Endothelial cell of umbilical vein (primary cell): Measurements from ENCODE around the gene TAF4B. TPM values are rescaled to one million over a fixed set of nuclear protein-coding genes. Genes with fewer than 3 reads are reported as not detected.

Experiments used
- BruUV-seq: library from RNA; stranded (reverse); fragments of 400-500 nt; replicated peaks from 2 replicates; lab custom pipeline; 2021; lab: Mats Ljungman, UMichigan
- CTCF ChIA-PET: fragments of 300-600, 350-600 bp; sonication (Branson Sonifier 250); formaldehyde crosslinking; loops from one replicate; lab custom pipeline; 2021; ENCODE audit warnings: antibody characterized with exemption, inconsistent platforms; lab: Charles Lee
- POLR2A ChIA-PET: fragments of 300-600, 350-600 bp; sonication (Branson Sonifier 250); formaldehyde crosslinking; loops from one replicate; lab custom pipeline; 2021; ENCODE audit warnings: antibody characterized with exemption, inconsistent platforms; lab: Charles Lee
- DNase-seq: peaks from one replicate; pipeline ENCODE4 v3.0.0-alpha.2; 2011; ENCODE audit warnings: low read depth, low spot score
- FAIRE-seq: peaks from 2 replicates; lab custom pipeline; 2011; peaks lifted over from hg19 to GRCh38; lab: Jason Lieb, UNC
- H2AFZ ChIP-seq: 2 replicates; pipeline ENCODE4 v1.6.0; 2012; ENCODE audit warnings: low read depth, low read length, control low read depth, inconsistent platforms
- H3K27ac ChIP-seq: 2 replicates; pipeline ENCODE4 v1.5.1; 2011; ENCODE audit warnings: low read depth, mild to moderate bottlenecking, control low read depth, low read length, moderate library complexity; ENCODE audit not compliant: insufficient read depth
- H3K27me3 ChIP-seq, 2 experiments: 2 replicates each; pipeline versions ENCODE4 v1.6.0 to v1.6.1; 2011; ENCODE audit warnings: low read length in 2 of 2, mixed read lengths in 1 of 2; ENCODE audit not compliant: control insufficient read depth in 2 of 2, insufficient read depth in 2 of 2
- H3K36me3 ChIP-seq, 2 experiments: 2 replicates in 1 of 2; 3 replicates in 1 of 2; pipeline ENCODE4 v1.5.1; 2011; ENCODE audit warnings: low read length in 2 of 2, mild to moderate bottlenecking in 1 of 2, moderate library complexity in 1 of 2; ENCODE audit not compliant: control insufficient read depth in 2 of 2, insufficient read depth in 2 of 2; ENCODE audit errors: extremely low read depth in 1 of 2
- H3K4me1 ChIP-seq: 3 replicates; pipeline ENCODE4 v1.5.1; 2011; ENCODE audit warnings: mild to moderate bottlenecking, low read length; ENCODE audit not compliant: control insufficient read depth, insufficient read depth; ENCODE audit errors: extremely low read depth
- H3K4me2 ChIP-seq: 2 replicates; pipeline ENCODE4 v1.6.1; 2011; ENCODE audit warnings: low read length, control low read depth, mixed read lengths; ENCODE audit not compliant: insufficient read depth
- H3K4me3 ChIP-seq, 3 experiments: fragments of 200-600 bp in 1 of 3; sonication (generic), shearing (Covaris generic) in 1 of 3; replicated peaks in 1 of 3; 2 replicates each; pipeline ENCODE4 v1.5.1; 2011 to 2016; ENCODE audit warnings: control low read depth in 3 of 3, low read length in 3 of 3, mild to moderate bottlenecking in 2 of 3, inconsistent platforms in 1 of 3, low read depth in 1 of 3, moderate library complexity in 1 of 3; ENCODE audit not compliant: insufficient read depth in 1 of 3
- H3K79me2 ChIP-seq: 2 replicates; pipeline ENCODE4 v1.6.0; 2012; ENCODE audit warnings: low read length, inconsistent platforms; ENCODE audit not compliant: control insufficient read depth, insufficient read depth
- H3K9ac ChIP-seq: replicated peaks from 2 replicates; pipeline ENCODE3; 2011; ENCODE audit warnings: low read length, control low read depth; ENCODE audit not compliant: insufficient read depth; ENCODE audit errors: extremely low read depth
- H3K9me1 ChIP-seq: replicated peaks from 3 replicates; pipeline ENCODE4 v1.6.0; 2011; ENCODE audit warnings: mild to moderate bottlenecking, low read length; ENCODE audit not compliant: control insufficient read depth, insufficient read depth; ENCODE audit errors: extremely low read depth
- H3K9me3 ChIP-seq: replicated peaks from 2 replicates; pipeline ENCODE4 v1.5.1; 2012; ENCODE audit warnings: low read length, inconsistent platforms; ENCODE audit not compliant: control insufficient read depth, insufficient read depth
- H4K20me1 ChIP-seq: replicated peaks from 2 replicates; pipeline ENCODE3; 2011; ENCODE audit warnings: mild to moderate bottlenecking, low read length; ENCODE audit not compliant: control insufficient read depth, insufficient read depth; ENCODE audit errors: extremely low read depth
- CTCF ChIP-seq, 2 donors: IDR thresholded peaks; 1 replicate in 1 of 2; 2 replicates in 1 of 2; pipeline ENCODE4 v1.5.1; 2011; ENCODE audit warnings: low read length in 2 of 2, mild to moderate bottlenecking in 2 of 2, moderate library complexity in 2 of 2, control low read depth in 1 of 2, inconsistent platforms in 1 of 2, low read depth in 1 of 2; ENCODE audit not compliant: insufficient read depth in 1 of 2; ENCODE audit errors: extremely low read depth in 1 of 2
- EZH2 ChIP-seq: IDR thresholded peaks from 2 replicates; pipeline ENCODE4 v1.6.1; 2012; ENCODE audit warnings: borderline replicate concordance, low read depth, mild to moderate bottlenecking, moderate library complexity, low read length, inconsistent platforms; ENCODE audit not compliant: severe bottlenecking
- FOS ChIP-seq: IDR thresholded peaks from 2 replicates; pipeline ENCODE4 v1.6.1; 2011; ENCODE audit warnings: mild to moderate bottlenecking, low read length, moderate library complexity, borderline replicate concordance; ENCODE audit not compliant: insufficient read depth
- GATA2 ChIP-seq: IDR thresholded peaks from 2 replicates; pipeline ENCODE4 v1.7.0; 2011; ENCODE audit warnings: low read depth, mild to moderate bottlenecking, moderate library complexity, mixed read lengths, low read length; ENCODE audit not compliant: insufficient read length, insufficient read depth
- JUN ChIP-seq: IDR thresholded peaks from 2 replicates; pipeline ENCODE4 v1.6.1; 2011; ENCODE audit warnings: borderline replicate concordance, low read depth; ENCODE audit not compliant: insufficient read length, insufficient read depth
- MAX ChIP-seq: IDR thresholded peaks from 2 replicates; pipeline ENCODE4 v1.6.1; 2011; ENCODE audit not compliant: insufficient read depth, insufficient read length
- MYC ChIP-seq: IDR thresholded peaks from one replicate; pipeline ENCODE4 v1.6.1; 2011; ENCODE audit warnings: mild to moderate bottlenecking, low read depth, low read length
- POLR2A ChIP-seq: IDR thresholded peaks from 2 replicates; pipeline ENCODE4 v1.6.1; 2012; ENCODE audit warnings: low read depth, mild to moderate bottlenecking, control low read depth, low read length
- POLR2AphosphoS5 ChIP-seq: IDR thresholded peaks from 2 replicates; pipeline ENCODE4 v1.6.1; 2012; ENCODE audit warnings: low read depth, mild to moderate bottlenecking, control low read depth, low read length, moderate library complexity; ENCODE audit not compliant: insufficient read depth
- dilution Hi-C: fragments of 300-500 bp; cut with MboI; formaldehyde crosslinking; loops from one replicate; pipeline ENCODE4 v1.15.0; 2019; ENCODE audit warnings: low sequenced_read_pairs; ENCODE audit not compliant: extremely low pct_ligation_motif_present
- intact Hi-C: fragments of 100-400 bp; cut with micrococcal nuclease; formaldehyde crosslinking; loops from one replicate; pipeline ENCODE4 v1.10.0; 2022
- polyA plus RNA-seq, 4 experiments: library from polyadenylated mRNA; depleted of rRNA in 3 of 4; stranded (reverse) in 3 of 4; unstranded in 1 of 4; fragments of >200 nt; gene quantifications; 2 replicates each; pipeline versions ENCODE4 v1.2.1 to v1.2.3, GENCODE V29; 2011 to 2012; ENCODE audit warnings: missing spikeins in 1 of 4
- total RNA-seq: library from RNA; stranded (reverse); gene quantifications from 2 replicates; pipeline ENCODE4 v1.2.3, GENCODE V29; 2021

Gene TAF4B
- total and polyA plus RNA-seq, 2 donors (not counting 3 experiments of a cell fraction or from before 2014, with no cell fraction given): 0.47 to 2.0 TPM

- TF ChIP-seq EZH2 (no peak), GATA2 (no peak), MYC (no peak), FOS (no peak), JUN (no peak), POLR2A (no peak), MAX (no peak)
- Histone ChIP-seq H3K36me3 (no peaks in the 10 kb centered on the region), H3K4me3 (no peak overlapping the region), H3K4me2 (no peak overlapping the region), H3K9me1 (no peaks in the 10 kb centered on the region), H3K27ac (no peak overlapping the region), H3K79me2 (no peaks in the 10 kb centered on the region), H3K4me1 (no peaks in the 10 kb centered on the region), H3K9me3 (no peaks in the 10 kb centered on the region), H3K27me3 (peaks cover 10 to 16% of the 10 kb centered on the region in 2 experiments), H4K20me1 (no peaks in the 10 kb centered on the region), H2AFZ (no peak overlapping the region), H3K9ac (no peak overlapping the region)
- CTCF ChIA-PET: interaction anchor here (1.0 to 2.1 kb wide), 5 partner anchors 15 to 109 kb away, joined by 3 to 7 read pairs (median 5); partner anchors contain the start of gene KCTD1
- no TSS peak for BruUV-seq
- POLR2A ChIA-PET: no interaction called here
- FAIRE-seq: no peak
- intact Hi-C loops (no loop called here), dilution Hi-C loops (no loop called here)
- DNase-seq: no peak
Observed at GRCh38 chr18:26439537-26439936, 213.3 kb downstream of the TAF4B start.

- peaks cover 8 to 12% of the 10 kb centered on the region in 2 experiments for H3K27me3 ChIP-seq
- H3K36me3 ChIP-seq: no peaks in the 10 kb centered on the region
- H3K9me3 ChIP-seq: no peaks in the 10 kb centered on the region
- H4K20me1 ChIP-seq: no peaks in the 10 kb centered on the region
- BruUV-seq: no TSS peak
- no peaks in the 10 kb centered on the region for H3K9me1 ChIP-seq
- no peaks in the 10 kb centered on the region for H3K79me2 ChIP-seq
- H3K9ac ChIP-seq: no peak overlapping the region
- ChIA-PET POLR2A (no interaction called here), CTCF (interaction anchor here (1.0 kb wide), 1 partner anchor 57 kb away, joined by 5 read pairs; no protein-coding TSS in a partner anchor)
- DNase-seq (no peak), FAIRE-seq (no peak)
- H2AFZ ChIP-seq: no peak overlapping the region
- TF ChIP-seq MYC: no peak
- TF ChIP-seq POLR2A: no peak
- no peak for TF ChIP-seq MAX
- TF ChIP-seq GATA2: no peak
- no peak for TF ChIP-seq POLR2AphosphoS5
- TF ChIP-seq EZH2: no peak
- TF ChIP-seq FOS: no peak
- no peak for TF ChIP-seq JUN
- no peak for TF ChIP-seq CTCF (IDR thresholded peaks at IDR 0.05; ENCODE audit: extremely low read depth in 1 of 2, insufficient read depth in 1 of 2, low read depth in 1 of 2, low read length in 2 of 2)
- no peak overlapping the region for H3K27ac ChIP-seq
- no peak overlapping the region for H3K4me2 ChIP-seq
- dilution Hi-C loops: no loop called here
- H3K4me3 ChIP-seq: no peak overlapping the region
- H3K4me1 ChIP-seq: no peaks in the 10 kb centered on the region
- intact Hi-C loops: no loop called here
Observed at GRCh38 chr18:26440644-26441043, 214.4 kb downstream of the TAF4B start.
